Measurements from ENCODE around the gene NME9. TPM values are rescaled to one million over a fixed set of nuclear protein-coding genes. Genes with fewer than 3 reads are reported as not detected.

NME9 gene
- total RNA-seq, 2 experiments from 2014 or later: 0.80 TPM; not detected in 1

DNA sequence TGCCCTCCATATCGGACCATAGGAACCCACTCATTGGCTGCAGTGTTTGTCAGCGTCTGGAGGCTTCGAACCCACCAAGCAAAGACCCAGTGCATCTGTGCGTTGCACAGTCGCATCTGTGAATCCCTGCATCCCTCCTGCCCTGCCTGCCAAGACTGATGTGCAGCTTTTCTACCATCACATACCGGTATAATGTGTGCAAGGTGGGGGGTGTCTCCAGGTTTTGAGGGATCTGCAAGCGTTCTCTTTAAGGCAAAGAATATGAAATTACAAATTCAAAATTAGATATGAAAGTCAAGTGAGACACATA, 288 bp upstream of the NME9 start:
- Mint-ChIP-seq H3K9me3 (no peaks in the 10 kb centered on the region), H3K4me3 (peak overlapping the region; percentile 98), H3K27me3 (no peaks in the 10 kb centered on the region), H3K27ac (peak overlapping the region; percentile 88), H3K36me3 (ENCODE audit: low read depth) (peaks cover 3% of the 10 kb centered on the region), H3K4me1 (ENCODE audit: low read depth) (peaks cover 31% of the 10 kb centered on the region)
- H3K27me3 ChIP-seq (ENCODE audit: control insufficient read depth in 1 of 2, insufficient read depth in 2 of 2, low read length in 2 of 2): no peaks in the 10 kb centered on the region
- H3K4me3 ChIP-seq (ENCODE audit: low read length): peak overlapping the region; percentile 69
- DNase-seq (no peak), ATAC-seq (ENCODE audit: poor library complexity) (no peak)
- no peak for TF ChIP-seq CTCF (IDR thresholded peaks at IDR 0.05)
- peak overlapping the region; percentile 49 to 81 for H3K27ac ChIP-seq (ENCODE audit: low read depth in 1 of 2, low read length in 2 of 2)
- H3K36me3 ChIP-seq (ENCODE audit: insufficient read depth, low read length): no peaks in the 10 kb centered on the region
- no peaks in the 10 kb centered on the region for H3K9me3 ChIP-seq (ENCODE audit: control insufficient read depth in 1 of 2, insufficient read depth in 1 of 2, low read length in 2 of 2)
- ChIA-PET POLR2A (interaction anchor here (1.3 kb wide), 1 partner anchor 155 kb away, joined by 3 read pairs; the partner anchor contains the start of gene DBR1), CTCF (no interaction called here)
- H3K4me1 ChIP-seq (ENCODE audit: insufficient read depth, low read length): peaks cover 18% of the 10 kb centered on the region
- intact Hi-C loops (cut with DNase I, micrococcal nuclease): loop anchor here (2.0 to 10.0 kb wide), 11 partner anchors 63 to 1345 kb away; partner anchors contain the start of genes ARMC8 (in 2 of the 2), CEP70 (in 2 of the 2), MRPS22 (in 1 of the 2) and NMNAT3 (in 1 of the 2)

GRCh38 chr3:138328341-138328740, 1.3 kb downstream of the NME9 start:
- peak overlapping the region; percentile 88 for H3K27ac Mint-ChIP-seq
- ChIA-PET CTCF (interaction anchor here (0.6 to 1.6 kb wide), 5 partner anchors 8 to 1446 kb away, joined by 3 to 4 read pairs (median 3); partner anchors contain the start of gene CEP70), POLR2A (interaction anchor here (0.8 to 1.2 kb wide), 3 partner anchors 106 to 266 kb away, joined by 3 read pairs; partner anchors contain the start of genes ARMC8 and CEP70)
- H3K36me3 ChIP-seq (ENCODE audit: insufficient read depth, low read length): no peaks in the 10 kb centered on the region
- no peak overlapping the region for H3K27ac ChIP-seq (ENCODE audit: low read depth in 1 of 2, low read length in 2 of 2)
- H3K27me3 ChIP-seq (ENCODE audit: control insufficient read depth in 1 of 2, insufficient read depth in 2 of 2, low read length in 2 of 2): no peaks in the 10 kb centered on the region
- no peaks in the 10 kb centered on the region for H3K27me3 Mint-ChIP-seq
- DNase-seq (peak in 1 of 14 experiments; percentile 15), ATAC-seq (ENCODE audit: poor library complexity) (no peak)
- TF ChIP-seq CTCF (IDR thresholded peaks at IDR 0.05): no peak
- intact Hi-C loops (cut with DNase I, micrococcal nuclease): loop anchor here (2.0 to 10.0 kb wide), 5 partner anchors 61 to 1346 kb away; partner anchors contain the start of genes ARMC8 (in 1 of the 2), CEP70 (in 1 of the 2) and NMNAT3 (in 1 of the 2)
- peaks cover 39% of the 10 kb centered on the region for H3K4me1 Mint-ChIP-seq (ENCODE audit: low read depth)
- no peaks in the 10 kb centered on the region for H3K9me3 ChIP-seq (ENCODE audit: control insufficient read depth in 1 of 2, insufficient read depth in 1 of 2, low read length in 2 of 2)
- no peaks in the 10 kb centered on the region for H3K9me3 Mint-ChIP-seq
- H3K4me3 ChIP-seq (ENCODE audit: low read length): no peak overlapping the region
- H3K4me3 Mint-ChIP-seq: peak overlapping the region; percentile 76
- H3K4me1 ChIP-seq (ENCODE audit: insufficient read depth, low read length): peaks cover 21% of the 10 kb centered on the region
- H3K36me3 Mint-ChIP-seq (ENCODE audit: low read depth): peaks cover 3% of the 10 kb centered on the region

DNA sequence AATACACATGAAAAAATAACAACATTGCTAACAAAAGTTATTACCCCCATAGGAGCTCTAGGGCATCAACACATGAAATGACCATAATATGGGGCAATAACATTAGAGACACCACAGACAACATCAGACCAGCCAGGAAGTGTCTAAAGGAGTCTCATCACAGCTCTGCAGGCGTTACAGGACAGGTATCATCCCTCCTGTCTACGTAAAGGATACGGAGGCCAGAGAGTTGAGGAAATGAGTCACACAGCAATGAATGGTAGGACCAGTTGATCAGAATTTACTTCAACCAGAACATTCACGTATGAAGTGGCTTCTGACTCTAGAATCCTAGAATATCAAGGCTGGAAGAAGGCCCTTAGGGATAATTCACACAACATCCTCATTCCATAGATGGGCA, 1.8 kb downstream of the NME9 start:
- CTCF ChIA-PET: interaction anchor here (0.6 to 1.6 kb wide), 3 partner anchors 267 to 1445 kb away, joined by 3 to 4 read pairs (median 3); partner anchors contain the start of gene CEP70
- Histone ChIP-seq H3K9me3 (ENCODE audit: control insufficient read depth in 1 of 2, insufficient read depth in 1 of 2, low read length in 2 of 2) (no peaks in the 10 kb centered on the region), H3K27me3 (ENCODE audit: control insufficient read depth in 1 of 2, insufficient read depth in 2 of 2, low read length in 2 of 2) (no peaks in the 10 kb centered on the region), H3K4me1 (ENCODE audit: insufficient read depth, low read length) (peaks cover 23% of the 10 kb centered on the region), H3K36me3 (ENCODE audit: insufficient read depth, low read length) (no peaks in the 10 kb centered on the region), H3K4me3 (ENCODE audit: low read length) (no peak overlapping the region), H3K27ac (ENCODE audit: low read depth in 1 of 2, low read length in 2 of 2) (no peak overlapping the region)
- DNase-seq (peak in 1 of 14 experiments; percentile 44), ATAC-seq (ENCODE audit: poor library complexity) (no peak)
- Mint-ChIP-seq H3K36me3 (ENCODE audit: low read depth) (peaks cover 3% of the 10 kb centered on the region), H3K27me3 (no peaks in the 10 kb centered on the region), H3K4me3 (peak overlapping the region; percentile 22), H3K9me3 (no peaks in the 10 kb centered on the region), H3K27ac (no peak overlapping the region), H3K4me1 (ENCODE audit: low read depth) (peaks cover 39% of the 10 kb centered on the region)
- TF ChIP-seq CTCF (IDR thresholded peaks at IDR 0.05): no peak
- intact Hi-C loops (cut with DNase I, micrococcal nuclease): loop anchor here (2.0 to 10.0 kb wide), 5 partner anchors 61 to 1347 kb away; partner anchors contain the start of genes ARMC8 (in 1 of the 2), CEP70 (in 1 of the 2) and NMNAT3 (in 1 of the 2)
- POLR2A ChIA-PET: interaction anchor here (1.0 to 1.4 kb wide), 2 partner anchors 141 to 266 kb away, joined by 3 read pairs; partner anchors contain the start of genes ARMC8 and CEP70

Measured in CD4-positive, alpha-beta T cell (primary cell).